GM12874 (cell line): ENCODE results near the gene NFU1.
A peak's percentile ranks its signal among the peaks of the same experiment; 100 is the strongest.

Experiments
- TF ChIP-seq, protein P1 (sequence below): IDR thresholded peaks from 2 replicates; pipeline ENCODE4 v1.5.1; 2011; ENCODE audit warnings: low read depth, mild to moderate bottlenecking, control low read depth, low read length, moderate library complexity; ENCODE audit not compliant: insufficient read depth

NFU1 gene

DNA sequence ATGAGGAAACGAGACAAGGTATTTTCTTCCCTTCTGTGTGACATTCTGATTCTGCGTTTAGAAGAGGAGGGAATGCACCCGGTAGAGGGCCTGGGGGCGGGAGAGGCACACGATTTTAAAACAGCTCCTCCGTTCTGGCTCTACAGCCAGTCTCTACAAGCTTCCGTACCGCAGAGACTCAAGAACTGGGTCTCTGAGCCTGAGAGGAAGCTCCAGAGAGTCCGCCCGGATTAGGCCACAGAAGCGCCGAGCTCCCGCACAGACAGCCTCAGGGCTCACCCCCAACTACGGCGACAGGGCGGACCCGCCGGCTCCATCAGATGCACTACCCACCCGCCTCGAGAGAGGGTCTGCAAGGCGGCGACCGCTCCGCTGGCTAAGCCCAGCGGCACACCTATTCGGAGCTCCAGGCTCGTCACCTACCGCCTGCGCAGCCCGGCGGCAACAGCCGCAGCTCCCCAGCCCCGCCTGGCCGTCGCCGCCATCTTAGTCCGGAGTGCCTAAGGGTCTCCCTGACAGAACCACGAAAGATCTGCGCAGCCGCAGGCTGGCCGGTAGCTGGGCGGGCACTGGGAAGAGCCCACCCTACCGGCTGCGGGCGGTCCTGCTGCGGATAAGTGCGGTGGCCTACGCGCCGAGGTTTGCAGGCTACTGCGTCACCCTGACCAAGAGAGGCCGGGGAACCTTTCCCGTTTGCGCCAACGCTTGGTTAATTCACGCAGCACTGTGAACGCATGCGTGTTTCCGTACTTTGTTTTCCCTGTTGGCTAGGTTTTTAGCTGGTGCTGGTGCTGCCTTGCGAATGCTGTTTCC lies at the start of gene NFU1:
NFU1 (minus strand) TSS at position 498 of the 813 bp plus-strand sequence; CDS start at position 485, 13 bp downstream.
- TF ChIP-seq, protein P1, sequence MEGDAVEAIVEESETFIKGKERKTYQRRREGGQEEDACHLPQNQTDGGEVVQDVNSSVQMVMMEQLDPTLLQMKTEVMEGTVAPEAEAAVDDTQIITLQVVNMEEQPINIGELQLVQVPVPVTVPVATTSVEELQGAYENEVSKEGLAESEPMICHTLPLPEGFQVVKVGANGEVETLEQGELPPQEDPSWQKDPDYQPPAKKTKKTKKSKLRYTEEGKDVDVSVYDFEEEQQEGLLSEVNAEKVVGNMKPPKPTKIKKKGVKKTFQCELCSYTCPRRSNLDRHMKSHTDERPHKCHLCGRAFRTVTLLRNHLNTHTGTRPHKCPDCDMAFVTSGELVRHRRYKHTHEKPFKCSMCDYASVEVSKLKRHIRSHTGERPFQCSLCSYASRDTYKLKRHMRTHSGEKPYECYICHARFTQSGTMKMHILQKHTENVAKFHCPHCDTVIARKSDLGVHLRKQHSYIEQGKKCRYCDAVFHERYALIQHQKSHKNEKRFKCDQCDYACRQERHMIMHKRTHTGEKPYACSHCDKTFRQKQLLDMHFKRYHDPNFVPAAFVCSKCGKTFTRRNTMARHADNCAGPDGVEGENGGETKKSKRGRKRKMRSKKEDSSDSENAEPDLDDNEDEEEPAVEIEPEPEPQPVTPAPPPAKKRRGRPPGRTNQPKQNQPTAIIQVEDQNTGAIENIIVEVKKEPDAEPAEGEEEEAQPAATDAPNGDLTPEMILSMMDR, result peak; percentile 80

DNA sequence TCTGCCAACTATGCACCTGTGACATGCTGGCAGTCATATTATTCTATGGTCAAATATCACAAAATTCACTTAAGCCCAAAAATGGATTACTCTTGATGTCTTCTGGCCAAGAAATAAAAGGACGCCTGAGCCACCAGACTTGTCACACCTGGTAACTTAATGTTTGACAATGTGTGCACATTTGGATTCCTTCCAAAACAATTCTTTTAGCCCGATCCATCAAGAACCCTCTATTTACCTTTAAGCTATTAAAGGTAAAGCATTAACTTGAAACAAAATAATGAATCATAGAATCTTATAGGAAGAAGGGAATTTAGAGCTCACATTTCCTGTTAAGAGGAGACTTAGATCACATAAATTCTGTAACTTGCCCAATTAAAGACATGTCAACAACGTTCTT lies 46.5 kb upstream of the NFU1 start:
- TF ChIP-seq, protein P1, result no peak

DNA sequence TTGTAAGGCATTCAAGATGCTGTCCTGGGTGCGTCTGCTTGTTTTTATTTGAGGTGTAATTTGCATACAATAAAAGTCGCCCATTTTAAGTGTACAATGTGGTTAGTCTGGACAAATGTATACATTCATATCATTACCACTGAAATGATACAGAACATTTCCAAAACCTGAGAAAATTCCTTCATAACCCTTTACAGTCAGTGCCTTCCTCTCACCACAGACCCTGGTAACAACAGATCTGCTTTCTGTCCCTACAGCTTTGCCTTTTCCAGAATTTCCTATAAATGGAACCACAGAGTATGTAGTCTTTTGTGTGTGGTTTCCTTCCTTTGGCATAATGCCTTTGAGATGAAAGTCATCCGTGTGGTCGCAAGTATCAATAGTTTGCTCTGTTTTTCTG lies 45.8 kb upstream of the NFU1 start:
- TF ChIP-seq, protein P1, result no peak

DNA sequence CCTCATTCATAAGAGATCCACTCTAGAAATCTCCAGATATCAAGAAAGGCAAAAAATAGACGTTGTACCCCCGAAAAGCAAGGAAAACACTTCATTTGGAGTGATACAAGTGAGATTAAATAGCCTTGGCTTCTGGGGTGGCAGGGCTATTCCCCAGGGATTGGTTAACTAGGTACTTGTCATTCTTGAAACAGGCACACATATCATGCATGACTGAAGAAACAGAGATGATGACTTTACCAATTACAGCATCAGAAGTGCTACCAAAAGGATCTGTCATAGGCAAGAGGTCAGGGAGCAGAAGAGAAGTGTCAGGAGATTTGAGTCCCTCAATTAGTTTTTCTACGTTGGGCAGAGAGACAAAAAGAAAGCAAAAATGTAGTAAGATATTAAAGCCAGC lies 45.2 kb upstream of the NFU1 start:
- TF ChIP-seq, protein P1, result no peak

DNA sequence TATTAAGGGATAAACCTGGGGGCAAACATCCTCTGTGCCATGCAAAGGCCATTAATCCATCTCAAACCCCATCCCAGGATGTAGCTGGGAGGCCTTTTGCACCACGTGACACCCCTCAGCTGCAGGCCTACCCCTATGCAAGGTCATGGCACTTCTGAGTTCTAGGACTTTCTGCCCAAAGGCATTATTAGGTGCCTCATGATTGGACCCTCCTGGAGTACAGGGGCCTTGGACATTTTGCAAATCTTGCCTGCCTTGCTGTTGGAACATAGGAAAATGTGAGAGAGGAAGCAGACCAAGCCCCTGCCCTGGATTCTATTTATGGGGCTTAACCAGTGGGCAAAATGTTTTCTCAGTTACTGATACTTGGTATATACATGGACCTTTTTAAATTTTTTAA lies 44.2 kb upstream of the NFU1 start:
- TF ChIP-seq, protein P1, result no peak

DNA sequence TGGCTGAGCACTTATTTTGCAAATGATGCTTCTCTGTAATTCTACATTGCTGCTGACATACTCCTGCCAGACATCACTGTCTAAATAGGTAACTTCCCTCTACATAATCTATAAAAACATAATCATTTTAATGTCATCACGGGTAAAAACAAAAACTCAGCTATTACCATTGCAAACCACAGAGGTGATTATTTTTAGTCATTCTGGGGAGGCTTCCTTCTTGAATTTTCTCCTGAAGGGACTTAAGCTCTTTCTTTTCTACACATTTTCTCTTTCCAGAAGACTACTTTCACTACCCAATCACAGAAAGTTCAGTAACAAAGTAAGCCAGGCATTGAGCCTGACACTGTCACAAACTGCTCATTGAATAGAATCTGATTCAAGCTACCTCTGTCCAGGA lies 40.4 kb upstream of the NFU1 start:
- TF ChIP-seq, protein P1, result no peak

DNA sequence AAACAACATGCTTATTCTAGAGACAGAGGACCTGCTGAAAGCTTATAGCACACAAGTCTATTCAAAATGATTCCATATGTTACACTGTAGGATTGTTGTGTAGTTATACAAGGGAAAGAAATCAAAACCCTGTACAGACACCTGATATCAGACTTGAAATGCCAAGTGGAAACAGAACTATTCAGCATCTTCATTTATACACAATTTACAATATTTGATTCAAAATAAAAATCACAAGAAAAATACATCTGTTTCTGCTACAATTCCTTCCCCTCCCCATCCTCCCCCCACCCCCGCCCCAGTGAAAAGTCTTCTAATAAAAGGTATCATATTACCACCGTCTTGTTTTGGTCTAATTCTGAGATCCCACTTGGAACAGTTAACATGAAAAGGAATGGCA lies 37.5 kb upstream of the NFU1 start:
- TF ChIP-seq, protein P1, result no peak

DNA sequence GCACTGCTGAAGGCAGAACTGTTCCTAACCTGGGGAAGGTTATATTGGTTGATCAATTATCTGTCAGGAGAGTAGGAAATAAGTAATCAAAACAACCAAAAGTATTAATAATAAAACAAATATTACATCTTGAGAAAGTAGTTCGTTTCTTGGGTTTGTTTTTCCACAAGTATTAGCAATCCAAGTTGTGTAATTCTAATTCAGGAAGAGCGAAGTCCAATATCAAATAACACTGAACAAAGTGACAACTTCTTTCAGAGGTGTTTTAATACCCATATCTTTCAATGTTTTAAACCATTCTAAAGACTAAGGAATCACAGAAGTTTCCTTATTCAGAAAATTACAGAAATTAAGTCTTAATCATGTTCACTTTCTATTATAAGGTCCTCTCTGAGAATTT lies 34.6 kb upstream of the NFU1 start:
- TF ChIP-seq, protein P1, result no peak
